Neural cell (in vitro differentiated cells): ENCODE measurements around the gene SMARCA4. TPM values are rescaled to one million over a fixed set of nuclear protein-coding genes. Genes with fewer than 3 reads are reported as not detected.

ENCODE experiments used
- H2AFZ ChIP-seq: fragments of 200-600, 300-800 bp; sonication (generic), shearing (Covaris generic); 2 replicates; pipeline ENCODE4 v1.6.0; 2014; ENCODE audit warnings: low read depth, mild to moderate bottlenecking, antibody characterized with exemption, low read length, moderate library complexity
- H3F3A ChIP-seq: fragments of 200-600 bp; shearing (Covaris generic); 2 replicates; pipeline ENCODE4 v1.6.1; 2016; ENCODE audit warnings: mild to moderate bottlenecking, moderate library complexity, mixed read lengths, antibody characterized with exemption, low read length; ENCODE audit not compliant: insufficient read depth, poor library complexity, severe bottlenecking
- H3K27ac ChIP-seq: fragments of 200-600, 300-800 bp; sonication (generic), shearing (Covaris generic); 2 replicates; pipeline ENCODE4 v1.5.1; 2014; ENCODE audit warnings: mild to moderate bottlenecking, low read length, moderate library complexity
- H3K27me3 ChIP-seq: fragments of 300-800, 200-600 bp; sonication (generic), shearing (Covaris generic); 2 replicates; pipeline ENCODE4 v1.6.0; 2014; ENCODE audit warnings: mild to moderate bottlenecking, low read depth, low read length, moderate library complexity; ENCODE audit not compliant: insufficient read depth
- H3K36me3 ChIP-seq: fragments of 300-800, 200-600 bp; sonication (generic), shearing (Covaris generic); 2 replicates; pipeline ENCODE4 v1.5.1; 2014; ENCODE audit warnings: mild to moderate bottlenecking, antibody characterized with exemption, low read length, moderate library complexity; ENCODE audit not compliant: insufficient read depth
- H3K4me2 ChIP-seq: fragments of 300-800, 200-600 bp; sonication (generic), shearing (Covaris generic); 2 replicates; pipeline ENCODE4 v1.6.0; 2014; ENCODE audit warnings: mild to moderate bottlenecking, low read length
- H3K4me3 ChIP-seq: fragments of 300-800, 200-600 bp; sonication (generic), shearing (Covaris generic); 2 replicates; pipeline ENCODE4 v1.5.1; 2014; ENCODE audit warnings: mild to moderate bottlenecking, low read length, moderate library complexity
- H3K79me2 ChIP-seq: fragments of 200-600 bp; shearing (Covaris generic); replicated peaks from 2 replicates; pipeline ENCODE4 v1.6.0; 2014; ENCODE audit warnings: mild to moderate bottlenecking, low read length, moderate library complexity; ENCODE audit not compliant: insufficient read depth
- H3K9ac ChIP-seq: fragments of 300-800, 200-600 bp; sonication (generic), shearing (Covaris generic); 2 replicates; pipeline ENCODE4 v1.6.1; 2016; ENCODE audit warnings: mild to moderate bottlenecking, low read length, mixed read lengths
- H3K9me2 ChIP-seq: fragments of 200-600 bp; shearing (Covaris generic); 2 replicates; pipeline ENCODE4 v1.6.1; 2016; ENCODE audit warnings: mild to moderate bottlenecking, low read length, mixed read lengths; ENCODE audit not compliant: insufficient read depth
- H3K9me3 ChIP-seq: fragments of 200-600, 300-800 bp; sonication (generic), shearing (Covaris generic); 2 replicates; pipeline ENCODE4 v1.6.1; 2016; ENCODE audit warnings: mild to moderate bottlenecking, mixed run types, low read length, moderate library complexity, mixed read lengths
- H4K20me1 ChIP-seq: fragments of 200-600 bp; shearing (Covaris generic); 2 replicates; pipeline ENCODE4 v1.6.1; 2016; ENCODE audit warnings: mild to moderate bottlenecking, mixed run types; ENCODE audit not compliant: insufficient read depth
- CTCF ChIP-seq: fragments of 450-650 bp; IDR thresholded peaks from 2 replicates; pipeline ENCODE4 v1.5.1; 2014; ENCODE audit warnings: antibody characterized with exemption, mild to moderate bottlenecking, moderate library complexity; ENCODE audit not compliant: poor library complexity, severe bottlenecking
- EP300 ChIP-seq: fragments of 450-650 bp; conservative IDR thresholded peaks from 2 replicates; pipeline ENCODE4 v1.6.1; 2014; ENCODE audit warnings: antibody characterized with exemption, mild to moderate bottlenecking, moderate library complexity; ENCODE audit not compliant: poor library complexity, severe bottlenecking
- EZH2 ChIP-seq: fragments of 200-600, 300-800 bp; shearing (Covaris generic), sonication (generic); IDR thresholded peaks from 2 replicates; pipeline ENCODE4 v1.6.1; 2014; ENCODE audit warnings: antibody characterized with exemption, low read length, borderline replicate concordance, mild to moderate bottlenecking; ENCODE audit not compliant: insufficient read depth, poor library complexity, severe bottlenecking
- MXI1 ChIP-seq: fragments of 450-650 bp; conservative IDR thresholded peaks from 2 replicates; pipeline ENCODE4 v1.6.1; 2014; ENCODE audit warnings: antibody characterized with exemption, mild to moderate bottlenecking; ENCODE audit not compliant: poor library complexity, severe bottlenecking
- POLR2AphosphoS5 ChIP-seq: IDR thresholded peaks from 2 replicates; pipeline ENCODE4 v1.6.1; 2012
- RAD21 ChIP-seq: fragments of 450-650 bp; conservative IDR thresholded peaks from 2 replicates; pipeline ENCODE4 v1.6.1; 2014; ENCODE audit warnings: antibody characterized with exemption, mild to moderate bottlenecking, moderate library complexity
- REST ChIP-seq: IDR thresholded peaks from 2 replicates; pipeline ENCODE4 v1.6.1; 2012; ENCODE audit warnings: borderline replicate concordance
- SMC3 ChIP-seq: fragments of 450-650 bp; conservative IDR thresholded peaks from 2 replicates; pipeline ENCODE4 v1.6.1; 2014; ENCODE audit warnings: antibody characterized with exemption, mild to moderate bottlenecking, moderate library complexity; ENCODE audit not compliant: poor library complexity
- TAF1 ChIP-seq: IDR thresholded peaks from 2 replicates; pipeline ENCODE4 v1.6.1; 2012; ENCODE audit warnings: low read depth
- polyA plus RNA-seq: library from polyadenylated mRNA; depleted of rRNA; stranded (reverse); fragments of >200 nt; gene quantifications from 2 replicates; pipeline ENCODE4 v1.2.3, GENCODE V29; 2014

The SMARCA4 gene
- polyA plus RNA-seq, 1 donor from 2014 or later: 97.3 TPM

GRCh38 chr19:10971107-10971726, 10.4 kb downstream of the SMARCA4 start:
- Histone ChIP-seq H3K27me3 (no peaks in the 10 kb centered on the region), H3K9ac (no peak overlapping the region), H3K79me2 (peaks cover 81% of the 10 kb centered on the region), H3K4me2 (no peak overlapping the region), H3K36me3 (no peaks in the 10 kb centered on the region), H3K9me2 (no peaks in the 10 kb centered on the region), H2AFZ (no peak overlapping the region), H4K20me1 (peaks cover 47% of the 10 kb centered on the region), H3K27ac (no peak overlapping the region), H3K9me3 (no peaks in the 10 kb centered on the region), H3K4me3 (no peak overlapping the region), H3F3A (no peaks in the 10 kb centered on the region)
- TF ChIP-seq POLR2AphosphoS5 (no peak), TAF1 (no peak), EP300 (no peak), REST (no peak), MXI1 (no peak)

- Histone ChIP-seq H3K9me2 (no peaks in the 10 kb centered on the region), H3K4me3 (no peak overlapping the region), H3K9ac (no peak overlapping the region), H3K36me3 (no peaks in the 10 kb centered on the region), H3K27me3 (no peaks in the 10 kb centered on the region), H3F3A (no peaks in the 10 kb centered on the region), H3K79me2 (peaks cover 85% of the 10 kb centered on the region), H3K4me2 (no peak overlapping the region), H3K27ac (no peak overlapping the region), H2AFZ (no peak overlapping the region), H3K9me3 (no peaks in the 10 kb centered on the region), H4K20me1 (peaks cover 22% of the 10 kb centered on the region)
- TF ChIP-seq POLR2AphosphoS5 (no peak), CTCF (no peak), EZH2 (no peak), TAF1 (no peak), EP300 (no peak), SMC3 (no peak), MXI1 (no peak), RAD21 (no peak), REST (no peak)
These were observed 14.7 kb downstream of the SMARCA4 start for GRCh38 chr19:10975374-10976130.
